Fibroblast of pulmonary artery (primary cell): Measurements from ENCODE around the gene FHDC1.

Source experiments
- DNase-seq: peaks from one replicate; pipeline ENCODE4 v3.0.0-alpha.2; 2010; ENCODE audit warnings: low read depth
- H3K4me3 ChIP-seq: replicated peaks from 2 replicates; pipeline ENCODE4 v1.5.1; 2011; ENCODE audit warnings: low read depth, mild to moderate bottlenecking, control low read depth, low read length, moderate library complexity
- CTCF ChIP-seq: IDR thresholded peaks from 2 replicates; pipeline ENCODE4 v1.5.1; 2011; ENCODE audit warnings: mild to moderate bottlenecking, control low read depth, low read length, inconsistent platforms; ENCODE audit errors: missing control alignments

The FHDC1 gene

GRCh38 chr4:153022241-153022715 lies 86.2 kb downstream of the FHDC1 start:
- no peak for DNase-seq
- no peak overlapping the region for H3K4me3 ChIP-seq
- TF ChIP-seq CTCF, result no peak

GRCh38 chr4:153023139-153023538 lies 87.0 kb downstream of the FHDC1 start:
- no peak for DNase-seq
- no peak for TF ChIP-seq CTCF
- H3K4me3 ChIP-seq, result no peak overlapping the region

GRCh38 chr4:153023692-153024394 lies 87.7 kb downstream of the FHDC1 start:
- TF ChIP-seq CTCF, result no peak
- no peak for DNase-seq
- no peak overlapping the region for H3K4me3 ChIP-seq

GRCh38 chr4:153024466-153024865 lies 88.3 kb downstream of the FHDC1 start:
- no peak for TF ChIP-seq CTCF
- DNase-seq, result no peak

GRCh38 chr4:153025406-153025805 lies 89.3 kb downstream of the FHDC1 start:
- no peak overlapping the region for H3K4me3 ChIP-seq
- DNase-seq, result no peak
- TF ChIP-seq CTCF, result no peak

More at GRCh38 chr4:153024466-153024865, 88.3 kb downstream of the FHDC1 start:
- no peak overlapping the region for H3K4me3 ChIP-seq

GRCh38 chr4:153026591-153027346 lies 90.6 kb downstream of the FHDC1 start:
- no peak for DNase-seq
- H3K4me3 ChIP-seq, result no peak overlapping the region
- no peak for TF ChIP-seq CTCF
